BLaER1 treated with 17β-estradiol and CSF1 and Interleukin-3, amounts not matched to agents 10 nM and 100 nM (cell line): ENCODE measurements around the gene CCDC201.
"Not testable (repeated sequence)": the region's sequence is repeated elsewhere in the genome, so short reads cannot be mapped to it uniquely, and the experiment has no call there.

ENCODE experiments used
- H3K27ac ChIP-seq, 11 experiments: shearing (Covaris generic); formaldehyde crosslinking; 2 replicates each; pipeline ENCODE4 v1.8.1; 2022
- H3K27me3 ChIP-seq, 11 experiments: shearing (Covaris generic); formaldehyde crosslinking; 2 replicates each; pipeline ENCODE4 v1.8.1; 2022
- H3K36me3 ChIP-seq, 11 experiments: shearing (Covaris generic); formaldehyde crosslinking; 2 replicates each; pipeline ENCODE4 v1.8.1; 2022
- H3K4me1 ChIP-seq, 10 experiments: shearing (Covaris generic); formaldehyde crosslinking; 2 replicates each; pipeline ENCODE4 v1.8.1; 2022
- H3K4me2 ChIP-seq, 11 experiments: shearing (Covaris generic); formaldehyde crosslinking; 2 replicates each; pipeline ENCODE4 v1.8.1; 2022
- H3K4me3 ChIP-seq, 10 experiments: shearing (Covaris generic); formaldehyde crosslinking; 2 replicates each; pipeline ENCODE4 v1.8.1; 2022
- H3K9ac ChIP-seq, 11 experiments: shearing (Covaris generic); formaldehyde crosslinking; 2 replicates each; pipeline ENCODE4 v1.8.1; 2022
- H3K9me3 ChIP-seq, 11 experiments: shearing (Covaris generic); formaldehyde crosslinking; replicated peaks in 1 of 11; 2 replicates each; pipeline ENCODE4 v1.8.1; 2022
- H4K20me1 ChIP-seq, 11 experiments: shearing (Covaris generic); formaldehyde crosslinking; 2 replicates each; pipeline ENCODE4 v1.8.1; 2022
- Cebpa-rat ChIP-seq, 11 experiments: shearing (Covaris generic); IDR thresholded peaks; 2 replicates each; pipeline ENCODE4 v1.8.1; 2022

CCDC201 gene

DNA sequence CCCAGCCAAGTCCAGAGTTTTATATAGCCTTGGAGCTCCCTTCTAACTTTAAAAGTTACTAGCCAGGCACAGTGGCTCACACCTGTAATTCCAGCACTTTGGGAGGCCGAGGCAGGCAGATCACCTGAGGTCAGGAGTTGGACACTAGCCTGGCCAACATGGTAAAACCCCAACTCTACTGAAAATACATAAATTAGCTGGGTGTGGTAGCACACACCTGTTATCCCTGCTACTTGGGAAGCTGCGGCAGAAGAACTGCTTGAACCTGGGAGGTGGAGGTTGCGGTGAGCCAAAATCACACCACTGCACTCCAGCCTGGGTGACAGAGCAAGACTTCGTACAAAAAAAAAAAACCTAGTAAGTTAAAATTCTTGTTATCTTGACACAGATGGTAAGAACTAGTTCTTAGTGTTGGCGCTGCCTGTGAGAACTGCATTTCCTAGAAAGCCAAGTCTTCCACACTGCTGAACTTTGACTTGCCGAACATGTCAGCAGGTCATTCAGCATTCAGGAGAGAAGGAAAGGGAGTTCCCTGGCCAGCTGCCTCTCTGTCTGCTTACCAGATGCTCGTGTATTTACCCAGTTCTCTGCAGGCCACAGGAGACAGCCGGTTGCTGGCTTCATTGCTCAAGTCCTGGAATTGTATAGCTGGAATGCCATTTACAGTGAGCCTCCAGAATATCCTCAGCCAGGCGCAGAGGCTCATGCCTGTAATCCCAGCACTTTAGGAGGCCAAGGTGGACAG is 40.3 kb downstream of the CCDC201 start:
- H3K27ac ChIP-seq, H4K20me1 ChIP-seq, H3K4me3 ChIP-seq, H3K36me3 ChIP-seq, H3K4me1 ChIP-seq, H3K4me2 ChIP-seq, H3K27me3 ChIP-seq, H3K9me3 ChIP-seq, H3K9ac ChIP-seq: not testable (repeated sequence)

GRCh38 chr7:45829846-45830245 is 43.0 kb downstream of the CCDC201 start:
- H3K27ac ChIP-seq, H3K27me3 ChIP-seq, H3K4me3 ChIP-seq, H3K36me3 ChIP-seq, H3K4me2 ChIP-seq, H4K20me1 ChIP-seq, H3K9ac ChIP-seq, H3K4me1 ChIP-seq, H3K9me3 ChIP-seq: not testable (repeated sequence)

DNA sequence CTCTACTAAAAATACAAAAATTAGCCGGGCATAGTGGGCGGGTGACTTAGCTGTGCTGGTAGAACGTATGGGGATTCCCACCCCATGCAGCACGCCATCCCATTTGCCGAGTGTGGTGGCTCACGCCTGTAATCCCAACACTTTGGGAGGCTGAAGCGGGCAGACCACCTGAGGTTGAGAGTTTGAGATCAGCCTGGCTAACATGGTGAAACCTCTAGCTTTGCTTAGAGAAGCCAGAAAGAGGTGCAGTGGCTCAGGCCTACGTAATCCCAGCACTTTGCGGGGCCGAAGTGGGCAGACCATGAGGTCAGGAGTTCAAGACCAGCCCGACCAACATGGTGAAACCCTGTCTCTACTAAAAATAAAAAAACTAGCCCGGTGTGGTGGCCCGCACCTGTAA is 45.2 kb downstream of the CCDC201 start:
- H3K9me3 ChIP-seq, H3K9ac ChIP-seq, H3K4me1 ChIP-seq, H3K27ac ChIP-seq, H3K4me2 ChIP-seq, H3K4me3 ChIP-seq, H4K20me1 ChIP-seq, H3K36me3 ChIP-seq, H3K27me3 ChIP-seq: not testable (repeated sequence)

DNA sequence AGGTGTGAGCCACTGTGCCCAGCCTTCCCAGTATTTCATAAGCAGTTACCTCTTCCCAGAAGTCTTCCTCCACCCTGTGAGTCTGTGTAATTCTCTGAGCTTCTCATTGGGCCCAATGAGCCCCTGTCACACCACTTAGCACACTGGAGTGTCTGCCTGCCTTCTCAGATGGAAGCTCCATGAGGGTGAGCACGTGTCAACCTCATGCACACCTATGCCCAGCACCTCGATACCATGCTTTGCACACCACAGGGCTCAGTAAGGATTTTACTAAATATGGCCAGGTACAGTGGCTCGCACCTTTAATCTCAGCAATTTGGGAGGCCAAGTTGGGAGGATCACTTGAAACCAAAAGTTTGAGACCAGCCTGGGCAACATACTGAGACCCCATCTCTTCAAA is 46.3 kb downstream of the CCDC201 start:
- H3K4me1 ChIP-seq, H3K9ac ChIP-seq, H3K9me3 ChIP-seq, H3K36me3 ChIP-seq, H3K27me3 ChIP-seq, H3K4me3 ChIP-seq, H3K27ac ChIP-seq, H4K20me1 ChIP-seq, H3K4me2 ChIP-seq: not testable (repeated sequence)

GRCh38 chr7:45818763-45819162 is 54.1 kb downstream of the CCDC201 start:
- not testable (repeated sequence) for H3K27me3 ChIP-seq, H3K9ac ChIP-seq, H3K4me3 ChIP-seq, H3K4me2 ChIP-seq, H3K9me3 ChIP-seq, H4K20me1 ChIP-seq, H3K4me1 ChIP-seq, H3K36me3 ChIP-seq, H3K27ac ChIP-seq

DNA sequence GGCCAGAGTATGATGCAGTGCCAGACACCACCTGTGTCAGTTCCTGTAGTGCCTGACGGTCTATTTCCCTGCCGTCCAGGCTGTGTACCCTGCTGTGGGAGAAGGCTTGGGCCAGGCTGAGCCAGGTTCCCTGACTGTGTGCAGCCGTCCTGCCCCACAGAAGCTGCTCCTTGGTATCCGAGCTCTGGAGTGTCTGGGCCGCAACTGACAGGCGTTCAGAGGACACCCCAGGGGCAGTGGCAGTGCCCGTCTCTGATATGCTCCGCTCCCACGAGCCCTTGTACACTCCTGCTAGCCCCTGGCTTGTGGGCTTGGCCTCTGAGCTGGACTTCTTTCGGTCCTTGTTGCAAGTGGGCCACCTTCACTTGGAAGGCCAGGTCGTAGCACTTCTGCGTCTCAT is 55.0 kb downstream of the CCDC201 start:
- not testable (repeated sequence) for H3K27me3 ChIP-seq, H3K9me3 ChIP-seq, H3K9ac ChIP-seq, H3K27ac ChIP-seq, H3K36me3 ChIP-seq, H3K4me3 ChIP-seq, H4K20me1 ChIP-seq, H3K4me2 ChIP-seq, H3K4me1 ChIP-seq

- not testable (repeated sequence) for H3K27me3 ChIP-seq, H4K20me1 ChIP-seq, H3K36me3 ChIP-seq, H3K4me3 ChIP-seq, H3K27ac ChIP-seq, H3K4me1 ChIP-seq, H3K4me2 ChIP-seq, H3K9ac ChIP-seq, H3K9me3 ChIP-seq
Measured at GRCh38 chr7:45817016-45817415, 55.9 kb downstream of the CCDC201 start.

DNA sequence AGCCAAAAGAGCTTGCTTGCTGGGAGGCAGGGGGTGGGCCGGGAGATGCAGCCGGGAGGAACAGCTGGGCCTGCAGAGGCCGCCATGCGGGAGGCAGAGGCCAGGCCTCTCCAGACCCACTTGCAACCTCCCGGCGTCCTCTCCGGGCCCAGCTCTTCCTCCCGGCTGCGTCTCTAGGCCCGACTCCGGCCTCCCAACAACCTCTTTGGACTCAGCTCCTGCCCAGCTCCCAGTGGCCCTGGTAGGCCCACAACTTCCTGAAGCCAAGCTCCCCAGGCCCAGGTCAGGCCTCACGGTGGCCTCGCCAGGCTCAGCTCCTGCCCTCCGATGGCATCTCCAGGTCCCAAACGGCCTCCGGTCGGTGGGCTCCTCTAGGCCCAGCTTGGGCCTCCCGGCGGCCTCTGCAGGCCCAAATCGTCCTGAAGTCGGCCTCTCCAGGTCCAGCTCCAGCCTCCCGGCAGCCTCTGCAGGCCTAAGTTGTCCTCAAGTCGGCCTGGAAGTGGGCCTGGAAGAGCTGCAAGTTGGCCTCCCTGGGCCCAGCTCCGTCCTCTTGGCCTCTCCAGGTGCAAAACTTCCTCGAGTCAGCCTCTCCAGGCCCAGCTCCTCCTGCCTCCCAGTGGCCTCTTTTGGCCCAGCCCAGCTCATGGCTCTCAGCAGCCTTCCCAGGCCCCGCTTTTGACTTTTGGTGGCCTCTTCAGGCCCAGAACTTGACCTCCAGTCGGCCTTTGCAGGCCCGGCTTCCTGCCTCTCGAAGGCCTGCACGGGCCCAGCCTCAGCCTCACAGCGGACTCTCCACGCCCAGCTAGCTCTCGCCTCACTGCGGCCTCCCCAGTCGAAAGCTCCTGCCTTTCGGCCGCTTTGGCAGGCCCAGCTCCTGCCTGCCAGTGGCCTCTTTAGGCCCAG is 58.4 kb downstream of the CCDC201 start:
- not testable (repeated sequence) for H3K36me3 ChIP-seq, H3K4me2 ChIP-seq, H3K9me3 ChIP-seq, H3K27me3 ChIP-seq, H3K9ac ChIP-seq, H3K4me1 ChIP-seq, H3K4me3 ChIP-seq, H4K20me1 ChIP-seq, H3K27ac ChIP-seq

DNA sequence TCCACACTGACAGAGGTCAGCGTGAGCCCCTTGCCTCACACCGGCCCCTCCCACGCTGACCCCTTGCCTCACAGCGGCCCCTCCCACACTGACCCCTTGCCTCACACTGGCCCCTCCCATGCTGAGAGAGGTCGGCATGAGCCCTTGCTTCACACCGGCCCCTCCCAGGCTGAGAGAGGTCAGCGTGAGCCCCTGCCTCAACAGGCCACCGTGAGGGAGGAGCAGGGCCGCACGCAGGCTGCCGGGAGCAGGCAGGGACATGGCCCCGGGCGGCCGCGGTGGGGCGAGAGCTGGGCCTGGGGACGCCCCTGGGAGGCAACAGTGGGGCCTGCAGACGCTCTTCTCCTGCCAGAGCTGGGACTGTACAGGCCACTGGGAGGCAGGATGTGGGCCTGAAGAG is 59.1 kb downstream of the CCDC201 start:
- not testable (repeated sequence) for H3K9me3 ChIP-seq, H3K36me3 ChIP-seq, H3K27me3 ChIP-seq, H3K4me3 ChIP-seq, H3K9ac ChIP-seq, H3K4me2 ChIP-seq, H3K4me1 ChIP-seq, H4K20me1 ChIP-seq, H3K27ac ChIP-seq

DNA sequence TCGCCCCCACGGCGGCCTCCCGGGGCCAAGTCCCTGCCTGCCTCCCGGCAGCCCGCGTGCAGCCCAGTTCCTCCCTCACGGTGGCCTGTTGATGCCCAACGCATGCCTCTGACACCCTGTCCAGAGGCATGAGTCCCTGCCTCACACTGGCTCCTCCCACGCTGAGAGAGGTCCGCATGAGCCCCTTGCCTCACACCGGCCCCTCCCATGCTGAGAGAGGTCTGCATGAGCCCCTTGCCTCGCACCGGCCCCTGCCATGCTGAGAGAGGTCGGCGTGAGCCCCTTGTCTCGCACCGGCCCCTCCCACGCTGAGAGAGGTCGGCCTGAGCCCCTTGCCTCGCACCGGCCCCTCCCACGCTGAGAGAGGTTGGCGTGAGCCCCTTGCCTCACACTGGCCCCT is 59.9 kb downstream of the CCDC201 start:
- Histone ChIP-seq H3K27ac (no peak overlapping the region), H3K9ac (no peak overlapping the region), H3K9me3 (no peaks in the 10 kb centered on the region), H3K27me3 (no peaks in the 10 kb centered on the region), H4K20me1 (no peaks in the 10 kb centered on the region), H3K36me3 (no peaks in the 10 kb centered on the region), H3K4me1 (peaks cover 0 to 9% (median 6%) of the 10 kb centered on the region in 10 experiments; a peak in 10 of 20 replicates), H3K4me2 (no peak overlapping the region), H3K4me3 (no peak overlapping the region)
- TF ChIP-seq Cebpa-rat (IDR thresholded peaks at IDR 0.05) = no peak

DNA sequence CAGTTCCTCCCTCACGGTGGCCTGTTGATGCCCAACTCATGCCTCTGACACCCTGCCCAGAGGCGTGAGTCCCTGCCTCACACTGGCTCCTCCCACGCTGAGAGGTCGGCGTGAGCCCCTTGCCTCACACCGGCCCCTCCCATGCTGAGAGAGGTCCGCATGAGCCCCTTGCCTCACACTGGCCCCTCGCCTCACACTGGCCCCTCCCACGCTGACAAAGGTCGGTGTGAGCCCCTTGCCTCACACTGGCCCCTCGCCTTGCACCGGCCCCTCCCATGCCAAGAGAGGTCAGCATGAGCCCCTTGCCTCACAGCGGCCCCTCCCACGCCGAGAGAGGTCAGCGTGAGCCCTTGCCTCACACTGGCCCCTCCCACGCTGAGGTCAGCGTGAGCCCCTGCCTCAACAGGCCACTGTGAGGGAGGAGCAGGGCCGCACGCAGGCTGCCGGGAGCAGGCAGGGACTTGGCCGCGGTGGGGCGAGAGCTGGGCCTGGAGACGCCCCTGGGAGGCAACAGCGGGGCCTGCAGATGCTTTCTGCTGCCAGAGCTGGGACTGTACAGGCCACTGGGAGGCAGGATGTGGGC is 61.1 kb downstream of the CCDC201 start:
- not testable (repeated sequence) for H3K4me1 ChIP-seq, H3K27ac ChIP-seq, H3K9me3 ChIP-seq, H3K4me2 ChIP-seq, H3K9ac ChIP-seq, H3K4me3 ChIP-seq, H4K20me1 ChIP-seq, H3K27me3 ChIP-seq, H3K36me3 ChIP-seq

GRCh38 chr7:45810451-45811005 is 62.4 kb downstream of the CCDC201 start:
- not testable (repeated sequence) for H3K4me3 ChIP-seq

More at GRCh38 chr7:45810451-45811005, 62.4 kb downstream of the CCDC201 start:
- not testable (repeated sequence) for H3K9me3 ChIP-seq, H3K27ac ChIP-seq, H3K27me3 ChIP-seq, H4K20me1 ChIP-seq, H3K9ac ChIP-seq, H3K4me1 ChIP-seq, H3K4me2 ChIP-seq, H3K36me3 ChIP-seq
